HG03108 (cell line): ENCODE measurements around the gene COMTD1.
"Not testable (repeated sequence)": the region's sequence is repeated elsewhere in the genome, so short reads cannot be mapped to it uniquely, and the experiment has no call there.

Experiments used
- ATAC-seq: cut with Tn5 transposase; IDR thresholded peaks from one replicate; pipeline ENCODE4 v1.9.1; 2021; ENCODE audit warnings: moderate library complexity; ENCODE audit not compliant: unreplicated experiment

COMTD1 gene

DNA sequence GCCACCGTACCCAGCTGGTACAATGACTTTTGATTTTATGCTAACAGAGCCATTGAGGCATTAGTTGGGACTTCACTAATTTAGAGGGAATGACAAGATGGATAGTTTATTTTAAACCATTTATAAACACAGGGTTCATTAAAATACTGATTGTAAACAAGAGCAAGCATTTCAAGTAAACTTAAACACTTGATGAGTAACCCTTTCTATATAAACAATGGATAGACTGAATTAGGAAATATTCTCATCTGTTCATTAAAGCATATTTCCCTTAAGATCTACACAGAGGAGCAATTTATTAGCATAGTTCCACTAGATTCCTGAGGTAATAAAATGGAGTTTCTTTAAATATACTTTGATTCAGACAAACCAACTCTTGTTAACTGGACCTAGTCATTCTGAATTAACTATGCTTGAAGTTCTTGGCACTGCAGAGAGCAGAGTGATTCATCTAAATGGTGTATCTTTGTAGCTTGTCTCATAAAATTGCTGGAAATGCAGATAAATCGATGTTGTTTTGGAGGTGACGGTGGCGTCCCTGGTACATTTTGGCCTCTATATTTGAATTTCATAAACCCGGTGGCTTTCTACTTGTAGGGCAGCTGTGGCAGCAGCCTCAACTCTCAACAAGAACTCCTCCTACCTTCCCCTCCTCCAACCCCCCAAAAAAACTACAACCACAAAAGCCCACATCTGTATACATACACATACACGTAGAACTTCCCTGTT lies 40.6 kb downstream of the COMTD1 start:
- ATAC-seq = no peak

- ATAC-seq = not testable (repeated sequence)
Observed at GRCh38 chr10:75194625-75195024, 41.1 kb downstream of the COMTD1 start.

GRCh38 chr10:75191821-75192568 lies 43.8 kb downstream of the COMTD1 start:
- ATAC-seq = no peak

DNA sequence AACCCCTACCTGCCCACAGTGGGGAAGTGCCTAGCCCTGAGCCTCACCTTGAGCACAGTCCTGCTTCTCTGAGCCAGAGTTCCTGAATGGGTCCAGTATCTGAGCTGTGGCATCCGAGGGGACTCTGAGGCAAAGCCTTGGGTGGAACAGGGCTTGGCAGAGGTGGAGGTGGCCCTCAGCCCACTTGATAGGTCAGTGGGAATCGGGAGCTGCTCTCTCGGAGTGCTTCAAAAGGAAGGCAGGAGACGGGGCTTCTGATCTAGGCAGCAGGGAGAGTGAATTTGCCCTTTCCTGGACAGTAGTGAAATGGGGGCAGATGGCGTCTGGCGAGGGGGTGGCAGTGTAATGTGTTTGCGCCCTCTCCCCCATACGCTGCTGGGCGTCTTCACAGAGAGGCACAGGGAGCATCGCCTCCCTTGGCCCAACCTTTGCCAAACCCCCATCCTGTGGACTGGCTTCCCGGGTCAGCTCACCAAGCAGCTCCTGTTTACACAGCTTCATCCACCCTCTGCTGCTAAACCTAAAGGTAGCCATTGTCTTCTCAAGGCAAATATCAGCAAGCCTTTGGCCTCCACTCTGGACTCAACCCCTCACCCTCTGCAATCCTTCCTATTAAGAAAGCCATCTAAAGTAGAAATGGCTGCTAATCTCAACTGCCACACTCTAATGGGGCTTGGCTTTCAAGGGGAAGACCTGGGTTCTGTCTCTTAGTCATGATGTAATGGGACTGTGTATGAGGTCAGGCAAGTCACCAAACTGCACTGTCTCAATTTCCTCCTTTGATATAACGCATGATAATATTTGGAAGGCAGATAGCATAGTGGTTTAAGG lies 46.3 kb downstream of the COMTD1 start:
- no peak for ATAC-seq

DNA sequence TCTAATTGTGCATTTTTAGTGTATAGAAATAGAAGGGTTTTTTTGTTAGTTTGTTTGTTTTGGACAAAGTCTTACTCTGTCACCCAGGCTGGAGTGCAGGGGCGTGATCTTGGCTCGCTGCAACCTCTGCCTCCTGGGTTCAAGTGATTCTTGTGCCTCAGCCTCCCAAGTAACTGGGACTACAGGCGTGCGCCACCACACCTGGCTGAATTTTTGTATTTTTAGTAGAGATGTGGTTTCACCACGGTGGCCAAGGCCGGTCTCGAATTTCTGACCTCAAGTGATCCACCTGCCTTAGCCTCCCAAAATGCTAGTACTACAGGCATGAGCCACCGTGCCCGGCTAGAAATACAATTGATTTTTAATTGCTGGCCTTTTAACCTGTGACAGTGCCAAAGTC lies 47.2 kb downstream of the COMTD1 start:
- not testable (repeated sequence) for ATAC-seq

GRCh38 chr10:75187961-75188426 lies 47.8 kb downstream of the COMTD1 start:
- ATAC-seq = no peak

DNA sequence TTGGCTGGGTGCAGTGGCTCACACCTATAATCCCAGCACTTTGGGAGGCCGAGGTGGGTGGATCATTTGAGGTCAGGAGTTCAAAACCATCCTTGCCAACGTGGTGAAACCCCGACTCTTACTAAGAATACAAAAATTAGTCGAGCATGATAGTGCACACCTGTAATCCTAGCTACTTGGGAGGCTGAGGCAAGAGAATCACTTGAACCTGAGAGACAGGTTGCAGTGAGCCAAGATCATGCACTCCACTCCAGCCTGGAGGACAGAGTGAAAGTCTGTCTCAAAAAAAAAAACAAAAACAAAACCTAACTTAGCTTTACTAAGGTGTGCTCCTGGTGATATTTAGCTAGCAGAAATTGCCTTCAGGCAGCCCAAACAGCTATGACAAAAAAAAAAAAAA lies 49.4 kb downstream of the COMTD1 start:
- ATAC-seq = no peak
